Mesenchymal stem cell (in vitro differentiated cells and primary cell): ENCODE data around the gene SIGLEC8.

ENCODE experiments used
- DNase-seq: peaks from one replicate; pipeline ENCODE4 v3.0.0-alpha.2; 2013
- H2AFZ ChIP-seq: one replicate; pipeline ENCODE4 v1.6.1; 2013; ENCODE audit warnings: low read depth, mild to moderate bottlenecking, control low read depth, inconsistent platforms, low read length, moderate library complexity
- H2AK5ac ChIP-seq: 2 replicates; pipeline ENCODE4 v1.6.1; 2013; ENCODE audit warnings: low read length, moderate library complexity, mild to moderate bottlenecking, inconsistent platforms; ENCODE audit not compliant: severe bottlenecking
- H2BK120ac ChIP-seq: one replicate; pipeline ENCODE4 v1.6.1; 2013; ENCODE audit warnings: low read depth, mild to moderate bottlenecking, inconsistent platforms, low read length, moderate library complexity
- H2BK12ac ChIP-seq, 2 experiments: one replicate each; pipeline ENCODE4 v1.6.1; 2013; ENCODE audit warnings: inconsistent platforms in 2 of 2, low read length in 2 of 2, mild to moderate bottlenecking in 2 of 2, moderate library complexity in 2 of 2, control low read depth in 1 of 2
- H2BK15ac ChIP-seq: one replicate; pipeline ENCODE4 v1.6.1; 2013; ENCODE audit warnings: mild to moderate bottlenecking, low read depth, inconsistent platforms; ENCODE audit not compliant: poor library complexity, severe bottlenecking
- H2BK5ac ChIP-seq: 2 replicates; pipeline ENCODE4 v1.6.1; 2013; ENCODE audit warnings: low read depth, mild to moderate bottlenecking, low read length, control low read depth, inconsistent platforms; ENCODE audit not compliant: poor library complexity, severe bottlenecking
- H3K14ac ChIP-seq, 2 experiments: one replicate each; pipeline ENCODE4 v1.6.1; 2013; ENCODE audit warnings: inconsistent platforms in 2 of 2, low read length in 2 of 2, control low read depth in 1 of 2, mild to moderate bottlenecking in 1 of 2, moderate library complexity in 1 of 2
- H3K18ac ChIP-seq, 2 experiments: one replicate each; pipeline ENCODE4 v1.6.1; 2013; ENCODE audit warnings: inconsistent platforms in 2 of 2, low read length in 2 of 2, control low read depth in 1 of 2, low read depth in 1 of 2, mild to moderate bottlenecking in 1 of 2
- H3K23ac ChIP-seq, 2 experiments: one replicate each; pipeline ENCODE4 v1.6.1; 2013; ENCODE audit warnings: inconsistent platforms in 2 of 2, low read length in 2 of 2, mild to moderate bottlenecking in 2 of 2, moderate library complexity in 2 of 2, control low read depth in 1 of 2
- H3K27ac ChIP-seq: 2 replicates; pipeline ENCODE4 v1.5.1; 2013; ENCODE audit warnings: mild to moderate bottlenecking, moderate library complexity, low read length, control low read depth, inconsistent platforms; ENCODE audit not compliant: poor library complexity, severe bottlenecking
- H3K27me3 ChIP-seq, 2 experiments: 2 replicates each; pipeline versions ENCODE4 v1.6.1 to v1.7.0; 2013; ENCODE audit warnings: low read length in 2 of 2, mild to moderate bottlenecking in 2 of 2, moderate library complexity in 2 of 2, control low read depth in 1 of 2, inconsistent platforms in 1 of 2; ENCODE audit not compliant: control insufficient read depth in 1 of 2, insufficient read depth in 1 of 2
- H3K36me3 ChIP-seq, 2 experiments: 2 replicates each; pipeline versions ENCODE4 v1.6.1 to v1.7.0; 2013; ENCODE audit warnings: low read length in 2 of 2, control low read depth in 1 of 2, inconsistent platforms in 1 of 2, low read depth in 1 of 2, mild to moderate bottlenecking in 1 of 2; ENCODE audit not compliant: insufficient read depth in 2 of 2, control insufficient read depth in 1 of 2
- H3K4ac ChIP-seq, 2 experiments: one replicate each; pipeline ENCODE4 v1.6.1; 2013; ENCODE audit warnings: inconsistent platforms in 2 of 2, low read length in 2 of 2, mild to moderate bottlenecking in 2 of 2, moderate library complexity in 2 of 2, control low read depth in 1 of 2, low read depth in 1 of 2
- H3K4me1 ChIP-seq: 2 replicates; pipeline ENCODE4 v1.6.1; 2013; ENCODE audit warnings: low read depth, low read length, control low read depth; ENCODE audit not compliant: control insufficient read depth, insufficient read depth
- H3K4me2 ChIP-seq: 2 replicates; pipeline ENCODE4 v1.6.1; 2013; ENCODE audit warnings: low read length, mild to moderate bottlenecking, inconsistent platforms; ENCODE audit not compliant: poor library complexity, severe bottlenecking
- H3K4me3 ChIP-seq, 2 experiments: 2 replicates each; pipeline versions ENCODE4 v1.5.1 to v1.7.0; 2013; ENCODE audit warnings: low read length in 2 of 2, mild to moderate bottlenecking in 2 of 2, control low read depth in 1 of 2, low read depth in 1 of 2; ENCODE audit not compliant: insufficient read depth in 1 of 2
- H3K79me1 ChIP-seq: replicated peaks from 2 replicates; pipeline ENCODE4 v1.6.1; 2013; ENCODE audit warnings: mild to moderate bottlenecking, control low read depth, low read length, inconsistent platforms; ENCODE audit not compliant: poor library complexity, severe bottlenecking
- H3K9ac ChIP-seq: 2 replicates; pipeline ENCODE4 v1.7.0; 2013; ENCODE audit warnings: mild to moderate bottlenecking, low read length, moderate library complexity
- H3K9me3 ChIP-seq: 2 replicates; pipeline ENCODE4 v1.7.0; 2013; ENCODE audit warnings: mild to moderate bottlenecking, low read length; ENCODE audit not compliant: control insufficient read depth
- H4K8ac ChIP-seq: one replicate; pipeline ENCODE4 v1.6.1; 2013; ENCODE audit warnings: inconsistent platforms, mild to moderate bottlenecking, low read length, moderate library complexity
- H4K91ac ChIP-seq: one replicate; pipeline ENCODE4 v1.6.1; 2013; ENCODE audit warnings: mild to moderate bottlenecking, low read length, inconsistent platforms
- WGBS: methylation state at CpG from one replicate; pipeline ENCODE4 v1.1.7; 2013; ENCODE audit warnings: mixed read lengths; 5-methylcytosine and 5-hydroxymethylcytosine counted together

The SIGLEC8 gene

DNA sequence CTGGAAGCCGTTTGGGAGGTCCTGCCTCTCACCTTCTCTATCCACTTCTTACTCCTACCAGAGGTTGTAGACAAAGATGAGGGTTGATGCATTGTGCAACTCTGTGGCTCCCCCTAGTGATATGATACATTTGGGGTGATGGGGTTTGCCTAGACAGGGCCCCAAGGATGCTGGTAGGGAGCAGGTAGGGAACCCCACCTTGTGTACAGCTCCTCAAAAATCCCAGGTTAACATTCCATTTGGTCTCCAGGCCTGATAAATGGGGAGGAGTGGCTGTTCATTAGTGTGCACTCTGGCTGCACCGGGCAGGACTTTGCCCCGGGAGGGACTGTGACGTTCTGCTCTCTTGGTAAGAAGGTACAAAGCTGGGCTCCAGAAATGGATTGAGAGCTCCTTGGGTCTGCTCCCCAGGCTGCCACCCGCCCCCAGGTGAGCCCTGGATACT lies 19.2 kb downstream of the SIGLEC8 start:
- H3K4ac ChIP-seq = no peak overlapping the region
- H3K4me1 ChIP-seq = no peaks in the 10 kb centered on the region
- WGBS = 70% methylated on average over 4 of the region's 5 CpGs

GRCh38 chr19:51434456-51434855 lies 23.8 kb downstream of the SIGLEC8 start:
- H3K14ac ChIP-seq = no peak overlapping the region
- no peak overlapping the region for H3K4ac ChIP-seq
- H2BK5ac ChIP-seq = no peak overlapping the region
- H3K4me2 ChIP-seq = no peak overlapping the region
- no peak overlapping the region for H4K8ac ChIP-seq
- H3K4me3 ChIP-seq = no peak overlapping the region
- peaks cover 0 to 28% of the 10 kb centered on the region in 2 experiments for H3K27me3 ChIP-seq
- no peaks in the 10 kb centered on the region for H3K4me1 ChIP-seq
- H2AFZ ChIP-seq = no peak overlapping the region
- H3K9me3 ChIP-seq = no peaks in the 10 kb centered on the region
- H2BK15ac ChIP-seq = no peak overlapping the region
- DNase-seq = no peak
- H2BK120ac ChIP-seq = no peak overlapping the region
- H3K36me3 ChIP-seq = no peaks in the 10 kb centered on the region
- no peak overlapping the region for H2BK12ac ChIP-seq
- no peak overlapping the region for H3K23ac ChIP-seq
- no peak overlapping the region for H3K9ac ChIP-seq
- no peak overlapping the region for H3K18ac ChIP-seq
- H2AK5ac ChIP-seq = no peak overlapping the region
- no peak overlapping the region for H4K91ac ChIP-seq
- no peak overlapping the region for H3K27ac ChIP-seq
- WGBS = 33% methylated on average over 1 of the region's 1 CpG
- no peaks in the 10 kb centered on the region for H3K79me1 ChIP-seq

More for the DNA sequence above, 19.2 kb downstream of the SIGLEC8 start:
- Histone ChIP-seq H2BK5ac (no peak overlapping the region), H2BK12ac (no peak overlapping the region), H3K14ac (no peak overlapping the region), H2BK120ac (no peak overlapping the region), H3K27ac (no peak overlapping the region), H3K18ac (no peak overlapping the region), H3K9me3 (no peaks in the 10 kb centered on the region), H2BK15ac (no peak overlapping the region), H3K4me2 (no peak overlapping the region), H3K9ac (no peak overlapping the region), H2AFZ (no peak overlapping the region), H3K36me3 (no peaks in the 10 kb centered on the region), H3K79me1 (no peaks in the 10 kb centered on the region), H2AK5ac (no peak overlapping the region), H3K23ac (no peak overlapping the region), H4K91ac (no peak overlapping the region), H3K27me3 (peaks cover 0 to 45% of the 10 kb centered on the region in 2 experiments), H3K4me3 (no peak overlapping the region), H4K8ac (no peak overlapping the region)
- DNase-seq = no peak

GRCh38 chr19:51433043-51433442 lies 25.2 kb downstream of the SIGLEC8 start:
- Histone ChIP-seq H3K79me1 (no peaks in the 10 kb centered on the region), H3K4me1 (no peaks in the 10 kb centered on the region), H4K8ac (no peak overlapping the region), H2BK5ac (no peak overlapping the region), H3K9me3 (no peaks in the 10 kb centered on the region), H3K36me3 (no peaks in the 10 kb centered on the region), H3K18ac (no peak overlapping the region), H3K14ac (no peak overlapping the region), H2AK5ac (no peak overlapping the region), H3K23ac (no peak overlapping the region), H2AFZ (no peak overlapping the region), H3K27me3 (peaks cover 0 to 28% of the 10 kb centered on the region in 2 experiments), H3K4ac (no peak overlapping the region), H2BK120ac (no peak overlapping the region), H2BK12ac (no peak overlapping the region), H3K27ac (no peak overlapping the region), H2BK15ac (no peak overlapping the region), H4K91ac (no peak overlapping the region), H3K9ac (no peak overlapping the region), H3K4me3 (no peak overlapping the region), H3K4me2 (no peak overlapping the region)
- no peak for DNase-seq
- WGBS = 56% methylated on average over 3 of the region's 4 CpGs

GRCh38 chr19:51431124-51431523 lies 27.1 kb downstream of the SIGLEC8 start:
- Histone ChIP-seq H3K23ac (no peak overlapping the region), H3K79me1 (no peaks in the 10 kb centered on the region)
- WGBS = 36% methylated on average over 2 of the region's 3 CpGs

More at GRCh38 chr19:51431124-51431523, 27.1 kb downstream of the SIGLEC8 start:
- H2AK5ac ChIP-seq = no peak overlapping the region
- H2AFZ ChIP-seq = no peak overlapping the region
- no peak overlapping the region for H3K9ac ChIP-seq
- no peak overlapping the region for H4K91ac ChIP-seq
- H2BK12ac ChIP-seq = no peak overlapping the region
- no peak overlapping the region for H3K4ac ChIP-seq
- H3K36me3 ChIP-seq = no peaks in the 10 kb centered on the region
- H2BK5ac ChIP-seq = no peak overlapping the region
- no peak overlapping the region for H3K14ac ChIP-seq
- peaks cover 0 to 18% of the 10 kb centered on the region in 2 experiments for H3K27me3 ChIP-seq
- no peak overlapping the region for H2BK120ac ChIP-seq
- H4K8ac ChIP-seq = no peak overlapping the region
- H2BK15ac ChIP-seq = no peak overlapping the region
- H3K9me3 ChIP-seq = no peaks in the 10 kb centered on the region
- no peak overlapping the region for H3K4me3 ChIP-seq
- no peaks in the 10 kb centered on the region for H3K4me1 ChIP-seq
- no peak overlapping the region for H3K4me2 ChIP-seq
- H3K27ac ChIP-seq = no peak overlapping the region
- H3K18ac ChIP-seq = no peak overlapping the region
- DNase-seq = no peak
